Measurements from ENCODE around the gene TMEM52B. TPM values are rescaled to one million over a fixed set of nuclear protein-coding genes. Genes with fewer than 3 reads are reported as not detected.

TMEM52B gene
- total RNA-seq, 4 donors from 2014 or later, result not detected

- no peak for DNase-seq
- Histone ChIP-seq H3K27me3 (no peaks in the 10 kb centered on the region), H3K4me1 (peaks cover 0 to 23% (median 0%) of the 10 kb centered on the region in 3 donors), H3K4me3 (no peak overlapping the region), H3K36me3 (no peaks in the 10 kb centered on the region), H3K9me3 (no peaks in the 10 kb centered on the region), H3K27ac (no peak overlapping the region)
- WGBS, 2 donors, result 57 to 66% methylated on average over 12 to 13 of the region's 13 CpGs
- intact Hi-C loops (cut with DNase I), result loop anchor here (5.0 kb wide), 1 partner anchor 104 kb away; the partner anchor contains the start of gene CLEC9A
- TF ChIP-seq POLR2A (IDR thresholded peaks at IDR 0.05), result no peak
- no peak for TF ChIP-seq CTCF (IDR thresholded peaks at IDR 0.05)
Measured at GRCh38 chr12:10136637-10137205, 42.1 kb upstream of the TMEM52B start.

- Histone ChIP-seq H3K27me3 (no peaks in the 10 kb centered on the region), H3K4me3 (no peak overlapping the region), H3K27ac (no peak overlapping the region), H3K4me1 (peaks cover 0 to 9% (median 0%) of the 10 kb centered on the region in 3 donors), H3K36me3 (no peaks in the 10 kb centered on the region), H3K9me3 (no peaks in the 10 kb centered on the region)
- TF ChIP-seq CTCF (IDR thresholded peaks at IDR 0.05), result peak in 5 of 6 experiments; percentile 35 to 79 (median 66)
- no peak for TF ChIP-seq POLR2A (IDR thresholded peaks at IDR 0.05)
- DNase-seq, result no peak
- 9 to 10% methylated on average over 2 of the region's 2 CpGs for WGBS, 2 donors
- intact Hi-C loops (cut with DNase I), result no loop called here
Measured at GRCh38 chr12:10140001-10140400, 38.8 kb upstream of the TMEM52B start.

GRCh38 chr12:10142976-10143589, 35.7 kb upstream of the TMEM52B start:
- Histone ChIP-seq H3K27ac (no peak overlapping the region), H3K36me3 (no peaks in the 10 kb centered on the region), H3K4me3 (no peak overlapping the region), H3K9me3 (no peaks in the 10 kb centered on the region), H3K4me1 (no peaks in the 10 kb centered on the region), H3K27me3 (no peaks in the 10 kb centered on the region)
- intact Hi-C loops (cut with DNase I), result no loop called here
- TF ChIP-seq POLR2A (IDR thresholded peaks at IDR 0.05) (no peak), CTCF (IDR thresholded peaks at IDR 0.05) (no peak)
- WGBS, 2 donors, result 0% methylated on average over 1 of the region's 1 CpG
- DNase-seq, result no peak

- Histone ChIP-seq H3K9me3 (no peaks in the 10 kb centered on the region), H3K4me1 (peaks cover under 1 to 4% (median under 1%) of the 10 kb centered on the region in 3 donors), H3K27me3 (no peaks in the 10 kb centered on the region), H3K36me3 (no peaks in the 10 kb centered on the region), H3K27ac (no peak overlapping the region), H3K4me3 (no peak overlapping the region)
- no peak for DNase-seq
- 86 to 92% methylated on average over 5 of the region's 5 CpGs for WGBS, 2 donors
- intact Hi-C loops (cut with DNase I), result no loop called here
- TF ChIP-seq CTCF (IDR thresholded peaks at IDR 0.05) (no peak), POLR2A (IDR thresholded peaks at IDR 0.05) (no peak)
Measured at GRCh38 chr12:10147714-10148403, 31.0 kb upstream of the TMEM52B start.

- intact Hi-C loops (cut with DNase I), result no loop called here
- no peak overlapping the region for H3K27ac ChIP-seq
- WGBS, 2 donors, result 74 to 79% methylated on average over 2 of the region's 2 CpGs
- no peaks in the 10 kb centered on the region for H3K27me3 ChIP-seq
- H3K4me3 ChIP-seq, result no peak overlapping the region
- TF ChIP-seq POLR2A (IDR thresholded peaks at IDR 0.05) (no peak), CTCF (IDR thresholded peaks at IDR 0.05) (no peak)
- H3K36me3 ChIP-seq, result no peaks in the 10 kb centered on the region
- H3K4me1 ChIP-seq, result peaks cover 3 to 16% (median 9%) of the 10 kb centered on the region in 3 donors
- DNase-seq, result no peak
- no peaks in the 10 kb centered on the region for H3K9me3 ChIP-seq
Measured at GRCh38 chr12:10151621-10152020, 27.2 kb upstream of the TMEM52B start.

All from esophagus squamous epithelium (tissue), 5 donors.